DOHH2 (cell line): ENCODE data around the gene FUT8.

Source experiments
- EZH2phosphoT487 ChIP-seq: fragments of 200-600 bp; sonication (generic); IDR thresholded peaks from 2 replicates; pipeline ENCODE4 v1.6.1; 2017; ENCODE audit warnings: borderline replicate concordance, mild to moderate bottlenecking, antibody characterized with exemption, low read length, moderate library complexity, mixed read lengths
- TF ChIP-seq, protein P1 (sequence below): fragments of 200-600 bp; sonication (generic); IDR thresholded peaks from one replicate; pipeline ENCODE4 v1.5.1; 2014; ENCODE audit warnings: antibody characterized with exemption, mild to moderate bottlenecking, low read depth, low read length; ENCODE audit not compliant: poor library complexity, severe bottlenecking

DNA sequence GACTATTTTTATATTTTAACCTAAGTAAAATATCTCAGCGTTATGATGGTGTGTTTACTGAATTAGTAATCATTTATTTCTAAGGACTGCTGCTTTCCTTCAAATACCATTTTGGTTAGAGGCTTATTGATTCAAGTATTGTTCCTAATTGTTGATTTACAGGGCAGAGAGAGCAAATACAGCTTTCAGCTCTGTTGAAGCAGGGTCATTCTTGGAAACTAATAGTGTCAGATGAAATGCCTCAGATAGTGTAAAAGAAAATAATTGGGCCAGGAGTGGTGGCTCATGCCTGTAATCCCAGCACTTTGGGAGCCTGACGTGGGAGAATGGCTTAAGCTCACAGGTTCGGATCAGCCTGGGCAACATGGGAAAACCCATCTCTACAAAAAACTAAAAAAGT, 249.3 kb downstream of the FUT8 start:
- TF ChIP-seq, protein P1, sequence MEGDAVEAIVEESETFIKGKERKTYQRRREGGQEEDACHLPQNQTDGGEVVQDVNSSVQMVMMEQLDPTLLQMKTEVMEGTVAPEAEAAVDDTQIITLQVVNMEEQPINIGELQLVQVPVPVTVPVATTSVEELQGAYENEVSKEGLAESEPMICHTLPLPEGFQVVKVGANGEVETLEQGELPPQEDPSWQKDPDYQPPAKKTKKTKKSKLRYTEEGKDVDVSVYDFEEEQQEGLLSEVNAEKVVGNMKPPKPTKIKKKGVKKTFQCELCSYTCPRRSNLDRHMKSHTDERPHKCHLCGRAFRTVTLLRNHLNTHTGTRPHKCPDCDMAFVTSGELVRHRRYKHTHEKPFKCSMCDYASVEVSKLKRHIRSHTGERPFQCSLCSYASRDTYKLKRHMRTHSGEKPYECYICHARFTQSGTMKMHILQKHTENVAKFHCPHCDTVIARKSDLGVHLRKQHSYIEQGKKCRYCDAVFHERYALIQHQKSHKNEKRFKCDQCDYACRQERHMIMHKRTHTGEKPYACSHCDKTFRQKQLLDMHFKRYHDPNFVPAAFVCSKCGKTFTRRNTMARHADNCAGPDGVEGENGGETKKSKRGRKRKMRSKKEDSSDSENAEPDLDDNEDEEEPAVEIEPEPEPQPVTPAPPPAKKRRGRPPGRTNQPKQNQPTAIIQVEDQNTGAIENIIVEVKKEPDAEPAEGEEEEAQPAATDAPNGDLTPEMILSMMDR = no peak
- TF ChIP-seq EZH2phosphoT487 = no peak
